CD4-positive, alpha-beta T cell (primary cell): Measurements from ENCODE around the gene SYT5. TPM values are rescaled to one million over a fixed set of nuclear protein-coding genes. Genes with fewer than 3 reads are reported as not detected.

Experiments used
- ATAC-seq: fragments of 200-7000 bp; cut with Tn5 transposase; one replicate; pipeline ENCODE4 v1.10.0; 2022; ENCODE audit warnings: mild to moderate bottlenecking; ENCODE audit not compliant: poor library complexity
- CTCF ChIA-PET: fragments of 350-600 bp; sonication (Branson Sonifier 250); formaldehyde crosslinking; loops from one replicate; lab custom pipeline; 2021; ENCODE audit warnings: antibody characterized with exemption, inconsistent platforms; lab: Charles Lee
- POLR2A ChIA-PET: fragments of 350-600 bp; sonication (Branson Sonifier 250); formaldehyde crosslinking; loops from one replicate; lab custom pipeline; 2021; ENCODE audit warnings: antibody characterized with exemption, inconsistent platforms; lab: Charles Lee
- DNase-seq, 14 experiments: peaks; one replicate each; pipeline ENCODE4 v3.0.0-alpha.2; 2013 to 2020; ENCODE audit warnings: mixed read lengths in 2 of 14
- H3K27ac ChIP-seq, 2 donors: one replicate each; pipeline versions ENCODE4 v1.5.1 to v1.7.0; 2013; ENCODE audit warnings: low read length in 2 of 2, low read depth in 1 of 2, mild to moderate bottlenecking in 1 of 2
- H3K27me3 ChIP-seq, 2 experiments: 1 replicate in 1 of 2; 2 replicates in 1 of 2; pipeline versions ENCODE4 v1.6.1 to v1.7.0; 2013; ENCODE audit warnings: low read length in 2 of 2, control low read depth in 1 of 2, mild to moderate bottlenecking in 1 of 2, moderate library complexity in 1 of 2; ENCODE audit not compliant: insufficient read depth in 2 of 2, control insufficient read depth in 1 of 2
- H3K36me3 ChIP-seq: one replicate; pipeline ENCODE4 v1.6.1; 2013; ENCODE audit warnings: low read length, control low read depth; ENCODE audit not compliant: insufficient read depth
- H3K4me1 ChIP-seq: one replicate; pipeline ENCODE4 v1.6.1; 2013; ENCODE audit warnings: low read length, control low read depth; ENCODE audit not compliant: insufficient read depth
- H3K4me3 ChIP-seq: one replicate; pipeline ENCODE4 v1.5.1; 2013; ENCODE audit warnings: mild to moderate bottlenecking, low read length, moderate library complexity
- H3K9me3 ChIP-seq, 2 experiments: 1 replicate in 1 of 2; 2 replicates in 1 of 2; pipeline versions ENCODE4 v1.6.1 to v1.7.0; 2013; ENCODE audit warnings: low read length in 2 of 2, mild to moderate bottlenecking in 2 of 2, control low read depth in 1 of 2, moderate library complexity in 1 of 2; ENCODE audit not compliant: control insufficient read depth in 1 of 2, insufficient read depth in 1 of 2
- H3K27ac Mint-ChIP-seq: one replicate; pipeline ENCODE4 v1.8.0; 2020; ENCODE audit warnings: mixed read lengths
- H3K27me3 Mint-ChIP-seq: one replicate; pipeline ENCODE4 v1.8.0; 2021; ENCODE audit warnings: mixed read lengths
- H3K36me3 Mint-ChIP-seq: one replicate; pipeline ENCODE4 v1.8.0; 2021; ENCODE audit warnings: low read depth, mixed read lengths
- H3K4me1 Mint-ChIP-seq: one replicate; pipeline ENCODE4 v1.8.0; 2021; ENCODE audit warnings: low read depth, mixed read lengths
- H3K4me3 Mint-ChIP-seq: one replicate; pipeline ENCODE4 v1.8.0; 2020; ENCODE audit warnings: mild to moderate bottlenecking, mixed read lengths
- H3K9me3 Mint-ChIP-seq: one replicate; pipeline ENCODE4 v1.8.0; 2020; ENCODE audit warnings: mixed read lengths
- intact Hi-C, 2 experiments: fragments of 100-400 bp; cut with DNase I in 1 of 2; cut with micrococcal nuclease in 1 of 2; formaldehyde crosslinking; loops; one replicate each; pipeline versions ENCODE4 v1.15.1 to v1.9.0; 2023 to 2025; cut with DNase I, micrococcal nuclease
- total RNA-seq, 174 experiments: library from RNA in 2 of 174; stranded (reverse) in 2 of 174; gene quantifications; one replicate each; pipeline ENCODE4 v1.2.3 and lab custom pipeline; 2021 to 2026
- TF ChIP-seq, protein P1 (sequence below): fragments of 200-600 bp; IDR thresholded peaks from one replicate; pipeline ENCODE4 v1.8.0; 2022; ENCODE audit warnings: antibody characterized with exemption, mild to moderate bottlenecking

SYT5 gene
- total RNA-seq, 2 experiments from 2014 or later, result 0.41 to 0.56 TPM

DNA sequence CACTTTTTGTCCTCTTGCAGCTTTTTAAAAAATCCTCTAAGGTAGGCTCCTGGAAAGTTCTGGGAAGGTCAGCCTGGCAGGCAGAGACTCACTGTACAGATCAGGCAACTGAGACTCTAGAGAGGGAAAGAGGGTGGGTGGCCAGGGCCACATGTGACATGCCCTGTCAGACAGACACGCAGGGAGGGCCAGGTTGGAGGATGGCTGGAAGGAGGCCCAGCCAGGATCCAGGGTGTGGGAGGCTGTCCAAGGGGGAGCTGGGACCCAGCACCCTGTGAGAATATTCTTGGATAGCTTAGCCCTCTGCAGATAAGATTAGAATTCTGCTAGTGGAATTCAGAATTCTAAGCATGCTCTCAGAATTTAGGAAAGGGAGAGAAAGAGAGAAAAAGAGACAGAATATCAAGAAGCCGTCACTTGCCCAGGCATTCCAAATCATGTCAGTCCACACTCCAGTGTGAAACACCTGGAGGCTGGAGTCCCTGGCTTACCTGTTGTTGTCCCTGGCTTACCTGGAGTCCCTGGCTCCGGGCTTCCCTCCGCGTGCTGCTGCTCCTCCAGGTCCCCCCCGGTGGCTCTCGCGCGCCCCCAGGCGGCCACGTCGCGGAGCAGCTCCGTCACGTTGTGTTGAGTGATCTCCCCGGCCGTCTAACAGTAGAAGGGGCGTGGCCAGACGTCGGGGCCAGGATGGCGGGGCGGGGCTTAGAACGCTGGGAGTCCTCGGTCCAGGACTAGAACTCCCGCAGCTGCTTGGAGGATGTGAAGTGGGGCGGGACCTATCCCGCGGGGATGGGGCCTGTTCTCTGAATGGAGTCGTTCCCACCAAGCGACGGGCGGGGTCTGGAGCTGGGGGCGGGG lies 19.7 kb downstream of the SYT5 start:
- Mint-ChIP-seq H3K36me3 (no peaks in the 10 kb centered on the region), H3K27me3 (peaks cover 69% of the 10 kb centered on the region), H3K27ac (no peak overlapping the region), H3K9me3 (no peaks in the 10 kb centered on the region), H3K4me1 (peaks cover 11% of the 10 kb centered on the region), H3K4me3 (no peak overlapping the region)
- ChIA-PET CTCF (interaction anchor here (0.7 to 1.9 kb wide), 14 partner anchors 9 to 344 kb away, joined by 3 to 16 read pairs (median 4); partner anchors contain the start of genes ISOC2, PPP1R12C and UBE2S), POLR2A (interaction anchor here (0.6 to 1.2 kb wide), 4 partner anchors 9 to 247 kb away, joined by 3 to 4 read pairs (median 4); partner anchors contain the start of gene UBE2S)
- peak; percentile 98 for ATAC-seq
- DNase-seq, result peak; percentile 65 to 93 (median 82)
- no peaks in the 10 kb centered on the region for H3K36me3 ChIP-seq
- TF ChIP-seq, protein P1, sequence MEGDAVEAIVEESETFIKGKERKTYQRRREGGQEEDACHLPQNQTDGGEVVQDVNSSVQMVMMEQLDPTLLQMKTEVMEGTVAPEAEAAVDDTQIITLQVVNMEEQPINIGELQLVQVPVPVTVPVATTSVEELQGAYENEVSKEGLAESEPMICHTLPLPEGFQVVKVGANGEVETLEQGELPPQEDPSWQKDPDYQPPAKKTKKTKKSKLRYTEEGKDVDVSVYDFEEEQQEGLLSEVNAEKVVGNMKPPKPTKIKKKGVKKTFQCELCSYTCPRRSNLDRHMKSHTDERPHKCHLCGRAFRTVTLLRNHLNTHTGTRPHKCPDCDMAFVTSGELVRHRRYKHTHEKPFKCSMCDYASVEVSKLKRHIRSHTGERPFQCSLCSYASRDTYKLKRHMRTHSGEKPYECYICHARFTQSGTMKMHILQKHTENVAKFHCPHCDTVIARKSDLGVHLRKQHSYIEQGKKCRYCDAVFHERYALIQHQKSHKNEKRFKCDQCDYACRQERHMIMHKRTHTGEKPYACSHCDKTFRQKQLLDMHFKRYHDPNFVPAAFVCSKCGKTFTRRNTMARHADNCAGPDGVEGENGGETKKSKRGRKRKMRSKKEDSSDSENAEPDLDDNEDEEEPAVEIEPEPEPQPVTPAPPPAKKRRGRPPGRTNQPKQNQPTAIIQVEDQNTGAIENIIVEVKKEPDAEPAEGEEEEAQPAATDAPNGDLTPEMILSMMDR, result peak; percentile 85
- no peak overlapping the region for H3K27ac ChIP-seq
- intact Hi-C loops, result loop anchor here (1.0 to 5.0 kb wide), 2 partner anchors 72 to 73 kb away; no protein-coding TSS in a partner anchor
- peaks cover 0 to 37% of the 10 kb centered on the region in 2 experiments for H3K9me3 ChIP-seq
- peaks cover 64 to 74% of the 10 kb centered on the region in 2 experiments for H3K27me3 ChIP-seq
- H3K4me3 ChIP-seq, result no peak overlapping the region
- peaks cover 22% of the 10 kb centered on the region for H3K4me1 ChIP-seq

GRCh38 chr19:55158848-55159749 lies 21.0 kb downstream of the SYT5 start:
- no peaks in the 10 kb centered on the region for H3K36me3 ChIP-seq
- H3K4me3 Mint-ChIP-seq, result no peak overlapping the region
- TF ChIP-seq, protein P1, result no peak
- peaks cover 0 to 37% of the 10 kb centered on the region in 2 experiments for H3K9me3 ChIP-seq
- intact Hi-C loops, result no loop called here
- peaks cover 59 to 66% of the 10 kb centered on the region in 2 experiments for H3K27me3 ChIP-seq
- no peak overlapping the region for H3K27ac Mint-ChIP-seq
- CTCF ChIA-PET, result interaction anchor here (1.9 kb wide), 1 partner anchor 18 kb away, joined by 16 read pairs; no protein-coding TSS in a partner anchor
- H3K4me1 Mint-ChIP-seq, result peaks cover 17% of the 10 kb centered on the region
- POLR2A ChIA-PET, result interaction anchor here (0.6 to 1.2 kb wide), 3 partner anchors 8 to 143 kb away, joined by 3 read pairs; no protein-coding TSS in a partner anchor
- H3K9me3 Mint-ChIP-seq, result no peaks in the 10 kb centered on the region
- H3K4me1 ChIP-seq, result peaks cover 22% of the 10 kb centered on the region
- H3K27me3 Mint-ChIP-seq, result peaks cover 64% of the 10 kb centered on the region
- H3K4me3 ChIP-seq, result no peak overlapping the region
- H3K36me3 Mint-ChIP-seq, result no peaks in the 10 kb centered on the region
- no peak overlapping the region for H3K27ac ChIP-seq
- no peak for ATAC-seq
- DNase-seq, result no peak

- no peak overlapping the region for H3K27ac ChIP-seq
- intact Hi-C loops, result no loop called here
- Mint-ChIP-seq H3K27me3 (peaks cover 57% of the 10 kb centered on the region), H3K9me3 (no peaks in the 10 kb centered on the region), H3K36me3 (no peaks in the 10 kb centered on the region), H3K4me1 (peaks cover 23% of the 10 kb centered on the region), H3K4me3 (no peak overlapping the region), H3K27ac (no peak overlapping the region)
- ATAC-seq (no peak), DNase-seq (no peak)
- peaks cover 0 to 41% of the 10 kb centered on the region in 2 experiments for H3K9me3 ChIP-seq
- ChIA-PET CTCF (no interaction called here), POLR2A (no interaction called here)
- H3K27me3 ChIP-seq, result peaks cover 54 to 59% of the 10 kb centered on the region in 2 experiments
- peaks cover 28% of the 10 kb centered on the region for H3K4me1 ChIP-seq
- TF ChIP-seq, protein P1, result no peak
- H3K4me3 ChIP-seq, result no peak overlapping the region
- no peaks in the 10 kb centered on the region for H3K36me3 ChIP-seq
These were observed 21.7 kb downstream of the SYT5 start for GRCh38 chr19:55158423-55158822.
